ENCODE measurements around the gene ENGASE.

The ENGASE gene

GRCh38 chr17:79088247-79088996, 13.8 kb downstream of the ENGASE start:
- no peak for DNase-seq (ENCODE audit: low read depth)
- H3K4me3 ChIP-seq (ENCODE audit: control insufficient read depth, low read depth, low read length) = no peak overlapping the region
- no peak for TF ChIP-seq CTCF (IDR thresholded peaks at IDR 0.05; ENCODE audit: control insufficient read depth, insufficient read depth, low read depth, low read length, missing control alignments)

- no peak for DNase-seq (ENCODE audit: low read depth)
- H3K4me3 ChIP-seq (ENCODE audit: control insufficient read depth, low read depth, low read length) = no peak overlapping the region
- TF ChIP-seq CTCF (IDR thresholded peaks at IDR 0.05; ENCODE audit: control insufficient read depth, insufficient read depth, low read depth, low read length, missing control alignments) = no peak
Observed at GRCh38 chr17:79088997-79089328, 14.3 kb downstream of the ENGASE start.

DNA sequence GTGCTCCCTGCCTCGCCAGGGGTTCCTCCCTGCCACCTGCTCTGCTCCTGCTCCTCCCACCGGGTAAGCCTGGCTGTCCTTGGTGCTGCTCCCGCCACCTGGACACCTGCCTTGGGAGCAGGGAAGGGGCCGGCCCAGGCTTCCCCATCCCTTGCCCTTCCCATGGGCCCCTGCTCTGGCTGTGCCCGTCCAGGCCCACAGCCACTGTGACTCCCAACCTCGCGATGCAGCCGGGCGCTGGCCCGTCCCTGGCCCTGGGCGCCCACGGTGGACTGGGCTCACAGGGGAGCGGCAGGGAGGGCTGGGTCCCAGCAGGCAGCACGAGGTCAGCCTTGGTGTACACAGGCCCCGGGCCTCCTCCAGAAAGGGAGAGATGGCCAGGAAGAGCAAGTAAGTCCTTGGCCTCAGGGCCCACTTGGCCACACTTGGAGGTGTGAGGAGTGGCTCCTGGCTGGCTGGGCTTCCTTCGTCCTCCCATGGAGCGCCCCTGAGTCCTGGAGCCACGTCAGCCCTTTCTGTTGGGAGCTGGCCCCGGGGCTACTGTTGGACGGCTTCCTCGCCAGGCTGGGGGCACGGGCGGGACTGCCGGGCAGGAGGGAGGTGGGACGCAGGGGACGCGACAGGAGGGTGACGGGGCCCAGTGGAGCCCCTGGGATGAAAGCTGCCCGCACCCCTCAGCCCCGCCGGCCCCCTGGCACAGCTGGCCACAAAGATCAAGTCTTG, 15.3 kb downstream of the ENGASE start:
- DNase-seq (ENCODE audit: low read depth) = no peak
- no peak for TF ChIP-seq CTCF (IDR thresholded peaks at IDR 0.05; ENCODE audit: control insufficient read depth, insufficient read depth, low read depth, low read length, missing control alignments)
- H3K4me3 ChIP-seq (ENCODE audit: control insufficient read depth, low read depth, low read length) = no peak overlapping the region

- no peak for DNase-seq (ENCODE audit: low read depth)
- peak; percentile 33 for TF ChIP-seq CTCF (IDR thresholded peaks at IDR 0.05; ENCODE audit: control insufficient read depth, insufficient read depth, low read depth, low read length, missing control alignments)
- no peak overlapping the region for H3K4me3 ChIP-seq (ENCODE audit: control insufficient read depth, low read depth, low read length)
Observed at GRCh38 chr17:79090443-79091225, 16.0 kb downstream of the ENGASE start.

DNA sequence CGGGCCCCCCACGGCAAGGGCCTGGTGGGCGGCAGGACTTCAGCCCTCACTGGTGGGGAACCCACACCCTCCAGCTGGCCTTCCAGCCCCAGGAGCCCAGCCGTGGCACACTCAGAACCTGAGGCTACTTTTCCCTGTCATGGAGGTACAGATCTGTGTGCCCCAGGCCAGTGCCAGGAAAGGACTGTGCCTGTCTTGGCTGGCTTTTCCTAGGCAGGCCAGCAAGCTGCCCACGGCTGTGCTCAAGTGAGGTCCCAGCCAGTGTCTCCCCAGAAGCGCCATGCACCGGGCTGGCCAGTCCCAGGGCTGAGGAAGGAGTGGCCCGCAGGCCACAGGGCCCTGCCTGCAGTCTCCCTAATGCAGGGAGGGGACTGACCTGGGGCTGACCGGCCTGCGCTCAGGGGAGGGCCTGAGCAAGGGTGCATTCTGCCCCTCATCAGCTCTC, 16.6 kb downstream of the ENGASE start:
- no peak for TF ChIP-seq CTCF (IDR thresholded peaks at IDR 0.05; ENCODE audit: control insufficient read depth, insufficient read depth, low read depth, low read length, missing control alignments)
- H3K4me3 ChIP-seq (ENCODE audit: control insufficient read depth, low read depth, low read length) = no peak overlapping the region
- DNase-seq (ENCODE audit: low read depth) = no peak

DNA sequence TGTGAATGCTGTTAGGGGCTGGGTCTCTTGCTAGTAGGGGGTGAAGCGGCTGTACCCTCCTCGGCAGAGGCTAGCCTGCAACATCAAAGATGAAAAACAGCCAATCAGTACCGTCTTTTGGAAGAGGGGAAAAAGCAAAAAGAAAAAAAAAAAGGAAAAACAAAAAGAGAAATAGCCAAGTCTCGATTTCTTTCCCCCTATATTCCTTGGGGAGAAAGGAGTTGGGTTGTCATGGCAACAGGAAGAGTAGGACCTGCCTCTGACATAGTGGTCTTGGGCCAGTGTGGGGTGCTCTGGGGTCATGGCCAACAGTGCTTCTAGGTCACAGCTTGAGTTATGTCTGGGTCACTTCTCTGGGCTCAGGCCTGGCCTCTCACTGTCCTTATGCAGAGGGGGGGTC, 17.9 kb downstream of the ENGASE start:
- DNase-seq (ENCODE audit: low read depth) = no peak

More for the DNA sequence above, 17.9 kb downstream of the ENGASE start:
- TF ChIP-seq CTCF (IDR thresholded peaks at IDR 0.05; ENCODE audit: control insufficient read depth, insufficient read depth, low read depth, low read length, missing control alignments) = no peak
- no peak overlapping the region for H3K4me3 ChIP-seq (ENCODE audit: control insufficient read depth, low read depth, low read length)
